HG03571 (cell line): Measurements from ENCODE around the gene ARFGAP3.
A peak's percentile ranks its signal among the peaks of the same experiment; 100 is the strongest.

Experiments used
- ATAC-seq: cut with Tn5 transposase; IDR thresholded peaks from one replicate; pipeline ENCODE4 v1.9.1; 2021; ENCODE audit not compliant: unreplicated experiment

Gene ARFGAP3

DNA sequence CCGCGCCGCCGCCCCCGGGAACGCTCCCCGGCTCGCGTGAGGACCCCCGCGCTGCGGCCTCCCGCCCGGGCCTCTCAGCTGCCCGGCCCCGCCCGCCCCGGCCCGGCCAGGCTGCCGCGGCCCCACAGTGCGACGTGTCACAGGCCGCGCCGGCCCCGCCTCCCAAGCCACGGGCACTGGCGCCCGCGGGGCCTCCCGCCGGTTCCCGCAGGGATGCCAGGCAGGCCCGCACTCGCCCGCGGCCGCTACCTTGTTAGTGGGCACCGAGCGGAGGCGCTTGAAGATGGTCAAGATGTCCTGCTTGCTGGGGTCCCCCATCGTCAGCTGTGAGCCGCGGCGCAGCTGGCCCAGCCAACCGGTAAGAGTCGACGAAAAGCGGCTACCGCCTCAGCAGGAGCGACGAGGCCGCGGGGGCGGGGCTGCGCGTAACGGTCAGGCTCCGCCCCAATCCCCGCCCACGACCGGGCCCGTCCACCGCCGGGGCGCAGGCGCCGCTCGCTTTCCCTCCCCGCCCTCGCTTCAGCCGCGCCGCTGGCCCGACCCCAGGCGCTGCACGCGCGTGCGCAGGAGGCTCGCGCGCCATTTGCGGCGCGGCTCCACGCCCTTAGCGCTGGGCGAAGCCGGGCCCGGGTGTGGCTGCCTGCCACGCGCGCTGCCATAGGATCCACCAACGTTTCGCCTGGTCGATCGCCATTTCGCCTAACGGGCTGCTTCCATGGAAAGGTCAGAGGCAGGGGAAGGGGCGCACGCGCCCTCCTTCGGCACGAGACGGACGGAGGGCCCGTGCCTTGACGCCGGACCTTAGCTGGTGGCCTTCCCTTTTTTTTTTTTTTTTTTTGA is at the start of gene ARFGAP3:
ARFGAP3 (minus strand) TSS at position 409 of the 840 bp plus-strand sequence; CDS start at position 318, 91 bp downstream.
- peak; percentile 78 for ATAC-seq

DNA sequence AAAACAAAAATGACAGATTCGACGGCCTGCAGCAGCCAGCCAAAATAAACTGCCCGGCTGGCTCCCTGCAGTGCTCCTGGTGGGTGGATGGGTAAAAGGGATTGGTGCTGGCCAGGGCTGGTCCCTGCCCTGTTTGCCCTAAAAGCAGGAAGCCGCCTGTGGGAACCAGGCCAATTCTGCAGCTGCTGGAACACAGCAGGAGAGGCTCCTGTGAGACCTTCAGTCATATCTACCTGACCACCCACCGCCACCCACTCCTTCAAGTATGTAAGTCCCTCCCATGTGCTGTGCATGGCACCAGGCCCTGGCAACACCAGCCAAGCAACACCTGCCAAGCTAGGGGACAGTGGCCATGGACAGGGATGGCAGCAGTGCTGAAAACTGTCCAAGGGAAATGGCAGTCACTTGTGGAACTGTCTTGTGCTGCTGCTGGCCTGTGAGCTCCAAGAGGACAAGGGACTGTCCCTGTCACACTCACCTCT is 48.7 kb upstream of the ARFGAP3 start:
- ATAC-seq: no peak

DNA sequence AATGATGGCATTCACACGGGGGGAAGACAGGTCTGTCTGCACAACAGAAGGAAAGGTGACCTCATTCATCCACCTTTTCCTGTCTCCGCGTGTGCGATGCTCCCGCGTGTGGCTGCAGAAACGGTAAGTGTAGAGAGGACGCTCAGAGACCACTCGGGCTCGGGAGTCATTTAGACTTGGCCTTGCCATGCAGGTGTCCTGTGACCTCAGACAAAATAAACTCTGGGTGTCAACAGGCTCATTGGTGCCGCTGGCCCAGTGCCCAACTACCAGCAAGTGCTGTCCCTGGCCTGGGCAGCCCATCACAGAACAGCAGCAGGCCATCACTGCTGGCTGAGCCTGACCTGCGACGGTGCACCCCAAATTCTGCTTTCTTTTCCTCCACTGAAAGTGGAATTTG is 48.1 kb upstream of the ARFGAP3 start:
- no peak for ATAC-seq

- ATAC-seq: no peak
Measured at GRCh38 chr22:42904050-42904449, 47.0 kb upstream of the ARFGAP3 start.

DNA sequence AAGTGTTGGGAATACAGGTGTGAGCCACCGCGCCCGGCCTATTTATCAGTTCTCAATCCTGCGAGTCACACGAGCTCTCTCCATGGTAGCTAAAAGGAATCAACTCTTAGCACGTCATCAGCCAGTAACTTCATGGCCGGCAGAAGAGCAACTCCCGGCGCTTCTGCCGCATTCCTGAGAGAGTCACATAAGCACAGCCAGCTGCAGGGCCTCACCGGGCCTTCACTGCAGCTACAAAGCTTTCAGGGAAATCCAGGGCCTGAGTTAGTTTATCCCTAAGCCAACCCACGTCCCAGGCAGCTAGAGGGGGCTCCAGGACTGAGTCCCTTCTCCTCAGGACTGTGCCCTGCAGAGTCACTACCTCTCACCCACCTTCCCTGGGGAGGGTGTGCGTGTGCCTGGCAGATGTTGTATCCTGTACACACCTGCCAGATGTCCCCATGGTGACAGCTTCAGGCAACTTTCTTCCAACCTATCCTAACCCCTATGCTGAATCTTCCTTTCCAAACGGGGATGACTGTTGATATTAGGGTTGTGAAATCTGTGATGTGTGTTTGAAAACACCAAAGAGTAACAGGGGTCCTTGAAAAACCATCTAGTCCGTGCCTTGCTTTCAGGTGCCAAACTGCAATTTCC is 45.9 kb upstream of the ARFGAP3 start:
- no peak for ATAC-seq

- ATAC-seq: no peak
Measured at GRCh38 chr22:42901790-42902508, 44.9 kb upstream of the ARFGAP3 start.

- ATAC-seq: no peak
Measured at GRCh38 chr22:42897960-42898359, 40.9 kb upstream of the ARFGAP3 start.

DNA sequence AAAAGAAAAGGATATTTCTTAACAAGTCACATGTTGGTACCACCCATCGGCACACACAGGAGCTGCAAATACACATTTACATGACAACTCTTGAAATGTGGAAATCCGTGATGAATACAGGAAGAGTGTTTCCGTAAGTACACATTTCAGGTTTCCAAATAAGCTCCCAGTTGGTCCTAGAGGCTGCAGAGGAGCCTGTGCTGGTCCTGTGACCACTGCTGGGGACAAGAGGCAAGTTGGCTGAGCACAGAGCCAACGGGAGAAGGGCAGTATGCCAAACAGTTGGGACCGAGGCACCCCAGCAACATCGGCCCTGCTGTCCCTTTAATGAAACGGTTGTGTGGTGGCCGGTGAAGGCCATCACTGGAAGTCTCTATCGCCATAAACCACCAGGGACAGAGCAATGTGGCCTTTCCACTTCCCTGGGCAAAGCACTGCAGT is 38.5 kb upstream of the ARFGAP3 start:
- no peak for ATAC-seq

GRCh38 chr22:42895087-42895486 is 38.0 kb upstream of the ARFGAP3 start:
- no peak for ATAC-seq

- ATAC-seq: no peak
Measured at GRCh38 chr22:42893371-42894150, 36.5 kb upstream of the ARFGAP3 start.

- no peak for ATAC-seq
Measured at GRCh38 chr22:42892571-42893316, 35.7 kb upstream of the ARFGAP3 start.

- no peak for ATAC-seq
Measured at GRCh38 chr22:42892156-42892555, 35.1 kb upstream of the ARFGAP3 start.

GRCh38 chr22:42891696-42892095 is 34.6 kb upstream of the ARFGAP3 start:
- ATAC-seq: no peak

DNA sequence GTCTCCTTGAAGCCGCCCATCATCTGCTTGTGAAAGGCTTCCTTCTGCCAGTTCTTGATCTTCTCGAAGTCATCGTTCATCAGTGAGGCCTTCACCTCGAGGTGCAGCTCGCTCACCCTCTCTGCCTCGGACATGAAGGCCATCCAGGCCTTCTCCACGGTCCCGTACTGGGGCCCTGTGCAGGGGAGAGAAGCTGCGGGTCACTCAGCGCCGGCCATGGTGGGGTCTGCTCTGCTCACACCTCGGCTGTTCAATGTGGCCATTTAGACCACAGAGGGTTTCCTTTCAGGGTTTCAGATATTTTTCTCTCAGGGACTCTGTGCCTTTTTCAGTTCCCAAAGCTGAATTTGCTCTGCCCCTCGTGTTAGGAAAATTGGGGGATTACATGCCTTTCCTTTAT is 33.9 kb upstream of the ARFGAP3 start:
- no peak for ATAC-seq

GRCh38 chr22:42889304-42889703 is 32.2 kb upstream of the ARFGAP3 start:
- no peak for ATAC-seq

DNA sequence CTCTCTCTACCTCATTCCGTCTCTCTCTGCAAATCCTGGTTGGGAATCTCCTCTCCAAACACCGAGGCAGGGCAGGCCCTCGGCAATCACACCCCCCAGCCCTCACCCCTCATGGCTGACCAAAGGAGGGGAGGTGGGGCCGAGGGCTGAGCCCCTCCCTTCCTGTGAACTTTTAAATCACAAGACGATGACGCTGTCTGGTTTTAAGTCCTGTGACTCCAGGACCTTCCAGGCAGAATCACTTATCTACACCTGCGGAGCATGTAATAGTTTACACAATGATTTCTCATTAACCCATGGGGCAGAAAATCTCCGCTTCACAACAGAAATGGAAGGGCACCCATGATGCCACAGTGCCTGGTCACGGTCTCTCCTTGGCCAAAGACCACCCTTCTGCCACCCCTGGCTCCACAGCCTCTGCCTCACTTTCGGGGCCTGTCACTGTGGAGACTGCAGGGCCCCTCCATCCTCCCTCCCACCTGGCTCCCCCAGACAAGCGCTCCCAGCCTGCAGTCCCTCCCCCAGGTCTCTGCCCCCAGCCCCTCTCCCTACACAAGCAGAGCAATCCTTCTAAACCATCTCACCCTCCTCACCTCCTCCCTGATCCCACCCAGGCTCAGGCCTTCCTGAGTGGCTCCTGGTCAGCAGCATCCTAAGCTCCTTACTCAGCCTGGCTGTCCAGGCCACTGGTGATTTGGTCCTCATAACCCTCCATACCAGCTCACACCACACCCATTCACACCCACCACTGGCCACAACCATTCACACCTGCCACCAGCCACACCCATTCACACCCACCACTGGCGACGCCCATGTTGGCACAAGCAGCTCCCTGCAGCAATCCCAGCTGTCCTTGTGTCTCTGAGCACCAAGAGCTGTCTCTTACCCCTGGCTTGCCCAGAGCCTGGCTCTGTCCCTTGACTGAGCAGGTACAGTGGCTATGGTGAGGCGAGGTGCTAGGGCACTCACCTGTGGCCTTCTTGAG is 30.7 kb upstream of the ARFGAP3 start:
- no peak for ATAC-seq

DNA sequence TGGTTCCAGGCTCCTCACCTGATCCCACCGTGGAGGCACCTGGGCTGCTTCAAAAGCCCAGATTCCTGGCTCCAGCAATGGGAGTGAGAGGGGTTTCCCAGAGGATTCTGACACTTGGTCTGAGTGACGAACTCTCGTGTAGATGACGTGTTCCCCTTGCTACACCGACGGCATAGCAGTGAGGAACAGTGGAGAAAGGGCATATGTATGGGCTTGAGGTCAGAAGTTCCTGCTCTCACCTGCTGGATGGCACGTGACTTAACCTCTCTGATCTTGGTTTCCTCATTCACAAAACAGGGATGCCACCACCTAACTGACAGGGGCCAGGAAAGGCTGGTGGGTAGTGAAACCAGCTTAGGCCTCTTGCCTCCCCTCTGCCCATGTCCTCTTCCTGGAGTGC is 30.0 kb upstream of the ARFGAP3 start:
- ATAC-seq: no peak

- no peak for ATAC-seq
Measured at GRCh38 chr22:42885446-42885845, 28.4 kb upstream of the ARFGAP3 start.
